ENCODE results near the gene ATF6. TPM values are rescaled to one million over a fixed set of nuclear protein-coding genes. Genes with fewer than 3 reads are reported as not detected.

ATF6 gene
- total and polyA plus RNA-seq, 2 of the 8 experiments (the other 6 are each of a cell fraction or from before 2014, with no cell fraction given), result 4.6 to 10.0 TPM

- no peak for FAIRE-seq
- no peak overlapping the region for H2BK120ac ChIP-seq (replicated peaks; ENCODE audit: low read depth, low read length)
- no peak overlapping the region for H2AFZ ChIP-seq (ENCODE audit: low read length)
- no peak overlapping the region for H3K23ac ChIP-seq (ENCODE audit: insufficient read length)
- H3K4ac ChIP-seq (replicated peaks; ENCODE audit: insufficient read length, low read depth, low read length), result no peak overlapping the region
- no peak overlapping the region for H2BK5ac ChIP-seq (ENCODE audit: low read depth, low read length)
- CTCF ChIA-PET (ENCODE audit: partially characterized antibody), result no interaction called here
- H2BK20ac ChIP-seq (ENCODE audit: low read length), result no peak overlapping the region
- H4K8ac ChIP-seq (ENCODE audit: extremely low read depth, insufficient read depth, low read length), result no peak overlapping the region
- H3K9me3 ChIP-seq (ENCODE audit: insufficient read depth in 2 of 2, low read depth in 1 of 2, low read length in 1 of 2), result no peaks in the 10 kb centered on the region
- H3K4me3 ChIP-seq (ENCODE audit: extremely low read depth in 1 of 4, insufficient read depth in 2 of 4, low read depth in 3 of 4, low read length in 4 of 4), result no peak overlapping the region
- H2BK15ac ChIP-seq (ENCODE audit: low read length), result no peak overlapping the region
- no peaks in the 10 kb centered on the region for H4K20me1 ChIP-seq (replicated peaks in 1 of 2; ENCODE audit: control insufficient read depth in 1 of 2, insufficient read depth in 2 of 2, low read length in 2 of 2)
- H3K79me1 ChIP-seq (ENCODE audit: low read depth, low read length), result no peaks in the 10 kb centered on the region
- no peak overlapping the region for H3K27ac ChIP-seq (ENCODE audit: low read depth, low read length)
- no peaks in the 10 kb centered on the region for H3K36me3 ChIP-seq (ENCODE audit: control insufficient read depth in 2 of 4, insufficient read depth in 4 of 4, low read length in 3 of 4)
- no peak overlapping the region for H4K5ac ChIP-seq (ENCODE audit: insufficient read length, low read depth, low read length)
- POLR2A ChIA-PET (ENCODE audit: partially characterized antibody), result no interaction called here
- DNase-seq (ENCODE audit: low read depth in 1 of 2, low spot score in 2 of 2), result no peak
- H3K14ac ChIP-seq (ENCODE audit: insufficient read length), result no peak overlapping the region
- 90% methylated on average over 1 of the region's 1 CpG; no CpG with 5 or more reads in 1 of the 2 experiments for WGBS, 2 experiments (ENCODE audit: extremely low coverage in 1 of 2, insufficient coverage in 1 of 2, insufficient read length in 1 of 2, insufficient replicate concordance in 2 of 2, low coverage in 1 of 2, low lambda C conversion rate in 2 of 2, missing lambda C conversion rate in 1 of 2)
- H3K4me2 ChIP-seq (ENCODE audit: insufficient read depth in 1 of 2, low read depth in 2 of 2, low read length in 2 of 2), result no peak overlapping the region
- H3K27me3 ChIP-seq (replicated peaks in 1 of 4; ENCODE audit: control insufficient read depth in 3 of 4, extremely low read depth in 1 of 4, insufficient read depth in 3 of 4, low read length in 3 of 4), result no peaks in the 10 kb centered on the region
- no peaks in the 10 kb centered on the region for H3K23me2 ChIP-seq (ENCODE audit: low read depth, low read length)
- H2BK12ac ChIP-seq (ENCODE audit: low read depth, low read length), result no peak overlapping the region
- H2AK5ac ChIP-seq (ENCODE audit: low read depth, low read length), result no peak overlapping the region
- H3K18ac ChIP-seq (ENCODE audit: extremely low read depth, low read length), result no peak overlapping the region
- no peak overlapping the region for H3K56ac ChIP-seq (replicated peaks; ENCODE audit: insufficient read length, low read depth, low read length)
- no peaks in the 10 kb centered on the region for H3K79me2 ChIP-seq (ENCODE audit: control insufficient read depth in 1 of 2, insufficient read depth in 2 of 2, low read length in 2 of 2)
- H3K4me1 ChIP-seq (replicated peaks in 1 of 4; ENCODE audit: control insufficient read depth in 3 of 4, insufficient read depth in 4 of 4, low read length in 3 of 4), result peaks cover 0 to 9% (median 7%) of the 10 kb centered on the region in 4 experiments; a peak in 4 of 7 replicates
- no peak overlapping the region for H4K91ac ChIP-seq (replicated peaks; ENCODE audit: insufficient read length, low read length)
- no peak overlapping the region for H3K9ac ChIP-seq (replicated peaks in 1 of 4; ENCODE audit: extremely low read depth in 1 of 4, low read depth in 3 of 4, low read length in 3 of 4)
- TF ChIP-seq RAD21 (IDR thresholded peaks at IDR 0.05 in 1 of 2, conservative IDR thresholded peaks at IDR 0.05 in 1 of 2; ENCODE audit: low read depth in 2 of 2, low read length in 2 of 2) (no peak), CEBPB (IDR thresholded peaks at IDR 0.05; ENCODE audit: low read depth, low read length) (no peak), RFX5 (IDR thresholded peaks at IDR 0.05; ENCODE audit: borderline replicate concordance, low read depth, low read length) (no peak), SIX5 (IDR thresholded peaks at IDR 0.05; ENCODE audit: low read depth, low read length) (no peak), SP2 (IDR thresholded peaks at IDR 0.05; ENCODE audit: low read length) (no peak)
These were observed 184.3 kb downstream of the ATF6 start for GRCh38 chr1:161950377-161950776.

All from H1 (cell line).